Measurements from ENCODE around the gene EFCAB7. TPM values are rescaled to one million over a fixed set of nuclear protein-coding genes. Genes with fewer than 3 reads are reported as not detected.

Gene EFCAB7
- total RNA-seq, 1 experiment from 2014 or later = 3.0 TPM

DNA sequence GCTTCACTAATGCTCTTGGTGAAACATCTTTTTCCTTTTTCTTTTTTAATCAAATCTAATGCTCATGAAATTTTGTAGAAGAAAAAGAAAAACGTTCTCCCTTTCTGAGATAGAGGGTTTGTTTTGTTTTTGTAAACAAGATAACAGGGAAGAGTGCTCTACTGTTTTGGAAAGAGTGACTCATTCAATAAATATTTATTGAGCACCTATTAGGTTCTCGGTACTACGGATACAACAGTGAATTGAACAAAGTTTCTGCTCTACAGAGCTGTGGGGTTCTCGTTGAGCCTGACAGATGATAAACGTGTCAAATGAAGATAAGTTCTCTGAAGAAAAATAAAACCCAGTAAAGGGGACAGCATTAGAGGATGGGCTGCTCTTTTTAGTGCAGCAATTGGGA is 76.9 kb downstream of the EFCAB7 start:
- H3K4me1 Mint-ChIP-seq = peaks cover 14 to 21% of the 10 kb centered on the region in 2 experiments
- Histone ChIP-seq H4K91ac (ENCODE audit: insufficient read length, low read depth, low read length) (no peak overlapping the region), H3K18ac (ENCODE audit: insufficient read length, low read depth, low read length) (no peak overlapping the region), H2BK120ac (ENCODE audit: low read depth, low read length, poor library complexity, severe bottlenecking) (no peak overlapping the region), H3K4me2 (ENCODE audit: insufficient read depth, insufficient read length, low read length) (no peak overlapping the region), H3K79me2 (ENCODE audit: insufficient read depth, low read length) (no peaks in the 10 kb centered on the region), H3K27me3 (ENCODE audit: insufficient read depth, low read length) (no peaks in the 10 kb centered on the region), H3K56ac (ENCODE audit: insufficient read length, low read depth, low read length) (no peak overlapping the region), H3K14ac (ENCODE audit: insufficient read depth, low read length) (no peak overlapping the region), H2BK20ac (ENCODE audit: low read depth, low read length, poor library complexity, severe bottlenecking) (no peak overlapping the region), H2BK12ac (ENCODE audit: insufficient read length, low read depth, low read length) (no peak overlapping the region), H3K23ac (ENCODE audit: insufficient read length, low read depth, low read length) (no peak overlapping the region), H3K9me3 (ENCODE audit: control insufficient read depth, low read depth, low read length) (no peaks in the 10 kb centered on the region), H4K8ac (replicated peaks; ENCODE audit: insufficient read length, low read depth, low read length) (no peak overlapping the region), H3K27ac (ENCODE audit: insufficient read length, low read depth, low read length) (no peak overlapping the region), H2AFZ (ENCODE audit: low read length) (no peak overlapping the region), H4K20me1 (ENCODE audit: control insufficient read depth, insufficient read depth, insufficient read length) (no peaks in the 10 kb centered on the region), H2AK5ac (ENCODE audit: insufficient read length, low read length) (no peak overlapping the region), H4K5ac (ENCODE audit: insufficient read length, low read depth, low read length) (no peak overlapping the region), H2BK5ac (ENCODE audit: insufficient read length, low read length) (no peak overlapping the region), H3K9ac (ENCODE audit: extremely low read depth, insufficient read length, low read length) (no peak overlapping the region), H3T11ph (ENCODE audit: low read length) (no peak overlapping the region), H3K23me2 (ENCODE audit: insufficient read length, low read depth, low read length, poor library complexity, severe bottlenecking) (no peaks in the 10 kb centered on the region), H3K4me1 (ENCODE audit: insufficient read depth, low read length) (peaks cover 6% of the 10 kb centered on the region; the same call in 1 of the 2 replicates), H3K4ac (ENCODE audit: low read depth, low read length) (no peak overlapping the region), H2BK15ac (ENCODE audit: low read depth, low read length) (no peak overlapping the region), H3K79me1 (ENCODE audit: insufficient read depth, low read depth, low read length, poor library complexity, severe bottlenecking) (no peaks in the 10 kb centered on the region)
- DNase-seq = no peak
- TF ChIP-seq CTCF (conservative IDR thresholded peaks at IDR 0.05) = no peak
- no peaks in the 10 kb centered on the region for H3K9me3 Mint-ChIP-seq
- no peak overlapping the region for H3K4me3 Mint-ChIP-seq
- no peaks in the 10 kb centered on the region; the same call in none of the 2 replicates for H3K27me3 Mint-ChIP-seq (ENCODE audit: low read depth)
- H3K27ac Mint-ChIP-seq = no peak overlapping the region
- H3K36me3 Mint-ChIP-seq (ENCODE audit: insufficient read depth in 1 of 3, low read depth in 3 of 3) = peaks cover 0 to 2% (median 0%) of the 10 kb centered on the region in 3 experiments; a peak in 1 of 7 replicates
- no CpG with 5 or more reads among the region's 5 CpGs for WGBS (ENCODE audit: extremely low coverage, insufficient read length, low lambda C conversion rate)
